Measurements from ENCODE around the gene ARF3.
A peak's percentile ranks its signal among the peaks of the same experiment; 100 is the strongest.

Gene ARF3

DNA sequence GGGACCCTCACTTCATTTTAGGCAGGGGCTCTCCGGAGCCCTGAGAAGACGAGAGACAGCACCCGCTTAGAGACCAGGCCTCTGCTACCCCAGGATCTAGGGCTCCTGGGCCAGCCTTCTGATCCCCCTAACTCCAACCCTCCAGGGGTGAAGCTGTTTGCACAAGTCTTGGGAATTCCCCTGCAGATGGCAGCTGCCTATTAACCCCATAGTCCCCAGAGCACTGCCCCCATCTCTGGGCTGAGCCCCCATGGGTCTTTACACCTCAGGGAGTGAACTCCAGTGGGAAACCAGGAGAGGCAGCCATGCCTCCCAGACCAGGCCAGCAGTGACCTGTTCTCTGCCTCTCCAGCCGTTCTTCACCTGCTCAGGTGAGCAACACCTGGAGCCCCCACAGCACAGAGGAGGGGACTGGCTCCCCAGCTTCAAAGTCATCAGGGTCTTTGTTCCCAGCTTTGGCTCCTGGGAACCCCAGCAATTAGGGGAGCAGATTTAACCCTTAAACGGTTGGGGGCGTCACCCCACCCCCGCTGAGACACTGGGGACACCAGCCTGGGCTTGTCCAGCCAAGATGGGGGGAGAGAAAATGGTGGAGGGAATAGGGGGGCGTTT lies 12.0 kb upstream of the ARF3 start:
- H3K27me3 Mint-ChIP-seq (ENCODE audit: low read depth) = peaks cover 87% of the 10 kb centered on the region
- H3K4me3 Mint-ChIP-seq = peak overlapping the region; percentile 34 to 54 (median 35)
- peaks cover 20% of the 10 kb centered on the region for H3K4me1 Mint-ChIP-seq
- H3K9me3 Mint-ChIP-seq = no peaks in the 10 kb centered on the region
- H3K27ac Mint-ChIP-seq = no peak overlapping the region
- H3K36me3 Mint-ChIP-seq (ENCODE audit: low read depth) = no peaks in the 10 kb centered on the region
- no peak for TF ChIP-seq CTCF (IDR thresholded peaks at IDR 0.05; ENCODE audit: unreplicated experiment in 3 of 3)

DNA sequence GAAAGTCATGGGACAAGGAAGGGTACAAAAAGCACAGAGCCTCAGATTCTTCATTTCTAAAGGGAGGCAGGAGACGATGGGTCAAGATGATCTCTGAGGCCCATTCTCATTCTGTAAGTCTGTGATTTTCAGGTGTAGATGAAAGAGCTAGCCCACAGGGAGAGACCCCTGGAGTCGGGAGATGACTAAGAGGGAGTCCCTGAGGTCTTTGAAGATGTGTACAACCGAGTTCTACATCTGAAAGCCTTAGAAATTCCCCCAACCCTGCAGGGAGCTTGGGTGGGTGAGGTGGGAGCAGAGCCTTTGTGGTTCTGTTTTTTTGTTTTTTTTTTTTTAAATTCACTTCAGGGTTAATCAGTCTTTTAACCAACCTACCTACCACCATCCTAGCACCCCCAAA lies 11.2 kb upstream of the ARF3 start:
- no peak for TF ChIP-seq CTCF (IDR thresholded peaks at IDR 0.05; ENCODE audit: unreplicated experiment in 3 of 3)
- Mint-ChIP-seq H3K27ac (no peak overlapping the region), H3K9me3 (no peaks in the 10 kb centered on the region), H3K4me3 (peak overlapping the region in 2 of 3 experiments; percentile 26 to 45), H3K36me3 (ENCODE audit: low read depth) (no peaks in the 10 kb centered on the region), H3K27me3 (ENCODE audit: low read depth) (peaks cover 79% of the 10 kb centered on the region), H3K4me1 (peaks cover 20% of the 10 kb centered on the region)

- no peak overlapping the region for H3K4me3 Mint-ChIP-seq
- no peaks in the 10 kb centered on the region for H3K9me3 Mint-ChIP-seq
- no peaks in the 10 kb centered on the region for H3K36me3 Mint-ChIP-seq (ENCODE audit: low read depth)
- H3K4me1 Mint-ChIP-seq = peaks cover 20% of the 10 kb centered on the region
- TF ChIP-seq CTCF (IDR thresholded peaks at IDR 0.05; ENCODE audit: unreplicated experiment in 3 of 3) = no peak
- no peak overlapping the region for H3K27ac Mint-ChIP-seq
- peaks cover 74% of the 10 kb centered on the region for H3K27me3 Mint-ChIP-seq (ENCODE audit: low read depth)
These were observed 10.7 kb upstream of the ARF3 start for GRCh38 chr12:48967991-48968390.

DNA sequence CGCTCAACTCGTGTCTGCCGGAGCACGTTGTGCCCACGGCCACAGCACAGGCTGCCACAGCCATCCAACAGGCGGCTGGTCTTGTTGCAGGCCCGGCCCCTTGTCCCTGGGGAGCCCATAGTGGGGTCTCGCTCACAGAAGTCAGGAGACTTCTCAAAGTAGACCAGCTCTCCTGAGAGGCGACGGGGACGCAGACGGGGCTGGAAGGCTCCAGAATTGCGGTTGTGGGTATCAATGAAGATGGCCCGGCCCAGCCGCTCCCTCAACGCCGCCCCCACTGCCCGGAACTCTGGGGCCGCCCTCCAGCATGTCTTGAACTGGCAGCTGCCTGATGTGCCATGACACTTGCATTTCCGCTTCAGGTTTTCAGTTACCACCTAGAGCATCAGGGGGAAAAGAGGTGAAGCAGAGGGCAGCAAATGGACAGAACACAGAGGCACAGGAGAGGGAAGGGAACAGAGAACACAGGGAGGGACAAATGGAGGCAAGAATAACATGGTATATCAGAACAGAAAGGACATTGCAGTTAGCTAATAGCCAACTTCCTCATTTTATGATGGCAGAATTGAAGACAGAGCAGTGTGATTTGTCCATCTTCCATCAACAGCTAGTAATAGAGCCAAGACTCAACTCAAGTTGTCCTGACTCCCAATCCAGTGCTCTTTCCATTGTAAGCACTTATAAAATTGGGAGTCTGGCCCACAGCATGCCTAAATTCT lies 9.0 kb upstream of the ARF3 start:
- Mint-ChIP-seq H3K27me3 (ENCODE audit: low read depth) (peaks cover 65% of the 10 kb centered on the region), H3K4me3 (no peak overlapping the region), H3K27ac (no peak overlapping the region), H3K9me3 (no peaks in the 10 kb centered on the region), H3K36me3 (ENCODE audit: low read depth) (no peaks in the 10 kb centered on the region), H3K4me1 (peaks cover 19% of the 10 kb centered on the region)
- no peak for TF ChIP-seq CTCF (IDR thresholded peaks at IDR 0.05; ENCODE audit: unreplicated experiment in 3 of 3)

GRCh38 chr12:48965298-48965838 lies 8.1 kb upstream of the ARF3 start:
- H3K4me1 Mint-ChIP-seq = peaks cover 10% of the 10 kb centered on the region
- peak in 2 of 3 experiments; percentile 24 to 44 for TF ChIP-seq CTCF (IDR thresholded peaks at IDR 0.05; ENCODE audit: unreplicated experiment in 3 of 3)
- no peaks in the 10 kb centered on the region for H3K36me3 Mint-ChIP-seq (ENCODE audit: low read depth)
- no peaks in the 10 kb centered on the region for H3K9me3 Mint-ChIP-seq
- H3K27me3 Mint-ChIP-seq (ENCODE audit: low read depth) = peaks cover 56% of the 10 kb centered on the region
- H3K27ac Mint-ChIP-seq = no peak overlapping the region
- H3K4me3 Mint-ChIP-seq = no peak overlapping the region

Data from nephron (organoid).